IMR-90 (cell line): Measurements from ENCODE around the gene SCGB1A1. TPM values are rescaled to one million over a fixed set of nuclear protein-coding genes. Genes with fewer than 3 reads are reported as not detected.

ENCODE experiments used
- ATAC-seq: fragments of 200-7000 bp; cut with Tn5 transposase; 2 replicates; pipeline ENCODE4 v1.9.1; 2020; ENCODE audit warnings: low read depth, mild to moderate bottlenecking, moderate library complexity
- BruUV-seq: library from RNA; stranded (reverse); fragments of 400-500 nt; replicated peaks from 2 replicates; lab custom pipeline; 2021; lab: Mats Ljungman, UMichigan
- CTCF ChIA-PET: fragments of 300-600 bp; formaldehyde crosslinking; extraction: SDS; loops from one replicate; lab custom pipeline; 2021; ENCODE audit warnings: antibody characterized with exemption; lab: Yijun Ruan, JAX
- POLR2A ChIA-PET: fragments of 300-600 bp; sonication (Branson Sonifier 250); formaldehyde crosslinking; loops from one replicate; lab custom pipeline; 2022; ENCODE audit warnings: antibody characterized with exemption; ENCODE audit not compliant: unreplicated experiment; lab: Charles Lee
- DNase-seq: peaks from one replicate; pipeline ENCODE4 v3.0.0; 2013
- H2AFZ ChIP-seq: replicated peaks from 2 replicates; pipeline ENCODE3; 2013; ENCODE audit warnings: low read length, mild to moderate bottlenecking; ENCODE audit not compliant: poor library complexity
- H2AK5ac ChIP-seq: 2 replicates; pipeline ENCODE4 v1.6.1; 2013; ENCODE audit warnings: low read depth, low read length, inconsistent platforms
- H2AK9ac ChIP-seq: replicated peaks from 2 replicates; pipeline ENCODE3; 2013; ENCODE audit warnings: mild to moderate bottlenecking, low read depth, low read length, moderate library complexity; ENCODE audit not compliant: poor library complexity
- H2BK120ac ChIP-seq: 2 replicates; pipeline ENCODE4 v1.6.1; 2013; ENCODE audit warnings: low read depth, low read length, inconsistent platforms
- H2BK15ac ChIP-seq: 3 replicates; pipeline ENCODE4 v1.6.1; 2013; ENCODE audit warnings: low read depth, low read length, inconsistent platforms
- H2BK20ac ChIP-seq: 2 replicates; pipeline ENCODE4 v1.6.1; 2013; ENCODE audit warnings: low read depth, mild to moderate bottlenecking, inconsistent platforms, low read length, moderate library complexity
- H2BK5ac ChIP-seq: 2 replicates; pipeline ENCODE4 v1.6.1; 2013; ENCODE audit warnings: mild to moderate bottlenecking, low read depth, low read length, inconsistent platforms; ENCODE audit not compliant: poor library complexity, severe bottlenecking
- H3K14ac ChIP-seq: replicated peaks from 2 replicates; pipeline ENCODE4 v1.6.1; 2013; ENCODE audit warnings: low read depth, low read length, inconsistent platforms
- H3K18ac ChIP-seq: 2 replicates; pipeline ENCODE4 v1.6.1; 2013; ENCODE audit warnings: low read depth, low read length, control low read depth
- H3K23ac ChIP-seq: 2 replicates; pipeline ENCODE4 v1.6.1; 2013; ENCODE audit warnings: low read depth, low read length, inconsistent platforms
- H3K27ac ChIP-seq: 2 replicates; pipeline ENCODE4 v1.5.1; 2013; ENCODE audit warnings: mild to moderate bottlenecking, control low read depth, low read length; ENCODE audit not compliant: insufficient read depth
- H3K27me3 ChIP-seq: 2 replicates; pipeline ENCODE4 v1.6.1; 2013; ENCODE audit warnings: low read length; ENCODE audit not compliant: control insufficient read depth, insufficient read depth
- H3K36me3 ChIP-seq: 2 replicates; pipeline ENCODE4 v1.6.1; 2013; ENCODE audit warnings: low read length, mixed read lengths; ENCODE audit not compliant: control insufficient read depth, insufficient read depth
- H3K4ac ChIP-seq: 2 replicates; pipeline ENCODE4 v1.6.1; 2013; ENCODE audit warnings: low read depth, low read length, inconsistent platforms
- H3K4me1 ChIP-seq: 2 replicates; pipeline ENCODE4 v1.6.1; 2013; ENCODE audit warnings: low read length, mixed read lengths; ENCODE audit not compliant: control insufficient read depth, insufficient read depth
- H3K4me2 ChIP-seq: 2 replicates; pipeline ENCODE4 v1.6.1; 2013; ENCODE audit warnings: low read depth, mild to moderate bottlenecking, control low read depth, low read length, moderate library complexity
- H3K4me3 ChIP-seq: 2 replicates; pipeline ENCODE4 v1.5.1; 2013; ENCODE audit warnings: low read depth, mild to moderate bottlenecking, control low read depth, low read length, moderate library complexity; ENCODE audit not compliant: insufficient read depth
- H3K56ac ChIP-seq: 2 replicates; pipeline ENCODE4 v1.6.1; 2013; ENCODE audit warnings: low read length, inconsistent platforms; ENCODE audit not compliant: insufficient read depth; ENCODE audit errors: extremely low read depth
- H3K79me1 ChIP-seq, 2 experiments: 2 replicates each; pipeline ENCODE4 v1.6.1; 2013; ENCODE audit warnings: low read length in 2 of 2, inconsistent platforms in 1 of 2, low read depth in 1 of 2
- H3K9ac ChIP-seq: 2 replicates; pipeline ENCODE4 v1.6.1; 2013; ENCODE audit warnings: low read depth, low read length, control low read depth
- H3K9me1 ChIP-seq: 2 replicates; pipeline ENCODE4 v1.6.1; 2013; ENCODE audit warnings: low read length, inconsistent platforms; ENCODE audit not compliant: insufficient read depth
- H3K9me3 ChIP-seq: 2 replicates; pipeline ENCODE4 v1.6.1; 2013; ENCODE audit warnings: low read length; ENCODE audit not compliant: control insufficient read depth, insufficient read depth
- H4K20me1 ChIP-seq: 2 replicates; pipeline ENCODE4 v1.6.1; 2013; ENCODE audit warnings: low read length, inconsistent platforms; ENCODE audit not compliant: insufficient read depth
- H4K5ac ChIP-seq: 2 replicates; pipeline ENCODE4 v1.6.1; 2013; ENCODE audit warnings: mild to moderate bottlenecking, low read depth, low read length, control low read depth
- H4K8ac ChIP-seq, 2 experiments: 2 replicates each; pipeline ENCODE4 v1.6.1; 2013; ENCODE audit warnings: low read depth in 2 of 2, low read length in 2 of 2, control low read depth in 1 of 2, inconsistent platforms in 1 of 2
- H4K91ac ChIP-seq: 2 replicates; pipeline ENCODE4 v1.6.1; 2013; ENCODE audit warnings: low read depth, low read length, inconsistent platforms; ENCODE audit not compliant: insufficient read depth
- CTCF ChIP-seq: conservative IDR thresholded peaks from 2 replicates; pipeline ENCODE4 v1.5.1; 2012; ENCODE audit warnings: mild to moderate bottlenecking, low read depth, low read length, improper control_type of control experiment
- FOS ChIP-seq: fragments of 150-350 bp; IDR thresholded peaks from 2 replicates; pipeline ENCODE4 v1.6.1; 2016; ENCODE audit warnings: low read depth, low read length
- MAFK ChIP-seq: IDR thresholded peaks from 2 replicates; pipeline ENCODE4 v1.6.1; 2012; ENCODE audit warnings: low read depth, low read length, improper control_type of control experiment
- MXI1 ChIP-seq: IDR thresholded peaks from 2 replicates; pipeline ENCODE4 v1.6.1; 2012; ENCODE audit warnings: low read depth, mild to moderate bottlenecking, low read length, moderate library complexity, borderline replicate concordance
- NFE2L2 ChIP-seq: fragments of 150-350 bp; IDR thresholded peaks from 2 replicates; pipeline ENCODE4 v1.6.1; 2016; ENCODE audit warnings: low read depth, mild to moderate bottlenecking, low read length
- POLR2A ChIP-seq: IDR thresholded peaks from 2 replicates; pipeline ENCODE4 v1.6.1; 2012; ENCODE audit warnings: mild to moderate bottlenecking, low read depth, low read length
- RCOR1 ChIP-seq: IDR thresholded peaks from 2 replicates; pipeline ENCODE4 v1.6.1; 2012; ENCODE audit warnings: mild to moderate bottlenecking, low read length, improper control_type of control experiment; ENCODE audit not compliant: insufficient replicate concordance
- RFX5 ChIP-seq: IDR thresholded peaks from 2 replicates; pipeline ENCODE4 v1.8.0; 2012; ENCODE audit warnings: low read depth, mild to moderate bottlenecking, low read length, moderate library complexity
- SMC3 ChIP-seq: fragments of 150-350 bp; IDR thresholded peaks from 2 replicates; pipeline ENCODE4 v1.6.1; 2016; ENCODE audit warnings: low read depth, mild to moderate bottlenecking, antibody characterized with exemption, low read length, moderate library complexity
- WGBS, 2 experiments: methylation state at CpG; one replicate each; pipeline versions ENCODE4 v1.1.5 to v1.1.7; 2013; ENCODE audit warnings: missing lambda C conversion rate in 2 of 2; ENCODE audit not compliant: insufficient read length in 1 of 2; ENCODE audit errors: extremely low coverage in 2 of 2; 5-methylcytosine and 5-hydroxymethylcytosine counted together
- dilution Hi-C: fragments of 300-500 bp; cut with HindIII; formaldehyde crosslinking; loops from one replicate; pipeline ENCODE4 v1.14.3; 2018; ENCODE audit warnings: low sequenced_read_pairs; ENCODE audit not compliant: unreplicated experiment
- in situ Hi-C: fragments of 300-500 bp; cut with MboI; formaldehyde crosslinking; loops from 3 replicates; pipeline ENCODE4 v1.14.3; 2019; ENCODE audit warnings: low sequenced_read_pairs, inconsistent platforms, mixed read lengths
- intact Hi-C: fragments of 100-400 bp; cut with micrococcal nuclease; formaldehyde crosslinking; loops from 2 replicates; pipeline ENCODE4 v1.10.0; 2022
- polyA plus RNA-seq, 3 experiments: library from polyadenylated mRNA; depleted of rRNA; stranded (reverse); fragments of >200 nt; gene quantifications; 2 replicates each; pipeline ENCODE4 v1.2.3, GENCODE V29; 2012; ENCODE audit warnings: low replicate concordance in 1 of 3
- total RNA-seq: library from RNA; depleted of rRNA; stranded (reverse); fragments of >200 nt; gene quantifications from 2 replicates; pipeline ENCODE4 v1.2.3, GENCODE V29; 2012

SCGB1A1 gene
- total and polyA plus RNA-seq, 2 of the 4 experiments (the other 2 are of a cell fraction) = not detected

GRCh38 chr11:62373464-62374119 is 45.2 kb upstream of the SCGB1A1 start:
- ChIA-PET POLR2A (no interaction called here), CTCF (no interaction called here)
- H2BK20ac ChIP-seq = no peak overlapping the region
- H4K20me1 ChIP-seq = no peaks in the 10 kb centered on the region
- 91% methylated on average over 10 of the region's 18 CpGs; no CpG with 5 or more reads in 1 of the 2 experiments for WGBS, 2 experiments
- H3K36me3 ChIP-seq = no peaks in the 10 kb centered on the region
- no peak overlapping the region for H2AK9ac ChIP-seq
- no peak overlapping the region for H3K4me3 ChIP-seq
- H3K4ac ChIP-seq = no peak overlapping the region
- TF ChIP-seq MXI1 = no peak
- TF ChIP-seq CTCF = no peak
- no peak for TF ChIP-seq RFX5
- TF ChIP-seq POLR2A = no peak
- TF ChIP-seq SMC3 = no peak
- no peak for TF ChIP-seq RCOR1
- TF ChIP-seq MAFK = no peak
- TF ChIP-seq NFE2L2 = no peak
- no peak for TF ChIP-seq FOS
- H3K27me3 ChIP-seq = peaks cover 14% of the 10 kb centered on the region
- no peak overlapping the region for H2BK15ac ChIP-seq
- no peak overlapping the region for H3K4me2 ChIP-seq
- no peak overlapping the region for H3K23ac ChIP-seq
- no peaks in the 10 kb centered on the region for H3K79me1 ChIP-seq
- no peaks in the 10 kb centered on the region for H3K4me1 ChIP-seq
- H4K8ac ChIP-seq = no peak overlapping the region
- no peak overlapping the region for H2AFZ ChIP-seq
- dilution Hi-C loops (no loop called here), in situ Hi-C loops (no loop called here), intact Hi-C loops (no loop called here)
- H3K56ac ChIP-seq = no peak overlapping the region
- H4K5ac ChIP-seq = no peak overlapping the region
- no peak overlapping the region for H3K27ac ChIP-seq
- no peaks in the 10 kb centered on the region for H3K9me1 ChIP-seq
- H3K18ac ChIP-seq = no peak overlapping the region
- no peak overlapping the region for H4K91ac ChIP-seq
- DNase-seq (no peak), ATAC-seq (no peak)
- no peak overlapping the region for H3K9ac ChIP-seq
- BruUV-seq = no TSS peak
- no peak overlapping the region for H2BK120ac ChIP-seq
- no peaks in the 10 kb centered on the region for H3K9me3 ChIP-seq
- no peak overlapping the region for H2AK5ac ChIP-seq
- H2BK5ac ChIP-seq = no peak overlapping the region
- no peak overlapping the region for H3K14ac ChIP-seq
